HCT116 (cell line): ENCODE results near the gene ARHGEF38. TPM values are rescaled to one million over a fixed set of nuclear protein-coding genes. Genes with fewer than 3 reads are reported as not detected.

Experiments used
- ATAC-seq: fragments of 200-7000 bp; cut with Tn5 transposase; 2 replicates; pipeline ENCODE4 v1.9.1; 2020; ENCODE audit warnings: mild to moderate bottlenecking, moderate library complexity
- BruUV-seq: library from RNA; stranded (reverse); fragments of 400-500 nt; replicated peaks from 2 replicates; lab custom pipeline; 2021; lab: Mats Ljungman, UMichigan
- CTCF ChIA-PET: fragments of 300-600 bp; sonication (Branson Sonifier 250); formaldehyde crosslinking; loops from one replicate; lab custom pipeline; 2021; ENCODE audit warnings: antibody characterized with exemption; lab: Charles Lee
- POLR2A ChIA-PET: fragments of 300-600, 350-600 bp; sonication (Branson Sonifier 250); formaldehyde crosslinking; loops from one replicate; lab custom pipeline; 2021; ENCODE audit warnings: antibody characterized with exemption; lab: Charles Lee
- RAD21 ChIA-PET, 2 experiments: fragments of 300-600 bp; sonication (Branson Sonifier 250); formaldehyde crosslinking; loops; one replicate each; lab custom pipeline; 2023; ENCODE audit warnings: low total read pairs in 2 of 2; ENCODE audit not compliant: uncharacterized antibody in 2 of 2, unreplicated experiment in 2 of 2, low non-redundant PET in 1 of 2; lab: Charles Lee
- DNase-seq: peaks from one replicate; pipeline ENCODE4 v3.0.0-alpha.2; 2010; ENCODE audit warnings: low read depth, low spot score
- H2AFZ ChIP-seq: fragments of 200-600 bp; shearing (Covaris generic), sonication (generic); 2 replicates; pipeline ENCODE4 v1.6.1; 2017; ENCODE audit warnings: low read depth, mixed run types, mixed read lengths, antibody characterized with exemption, low read length; ENCODE audit not compliant: poor library complexity, severe bottlenecking
- H3K27ac ChIP-seq: 2 replicates; pipeline ENCODE4 v1.5.1; 2012; ENCODE audit warnings: low read depth, low read length
- H3K27me3 ChIP-seq: fragments of 200-600 bp; sonication (generic); 2 replicates; pipeline ENCODE4 v1.6.1; 2016; ENCODE audit warnings: mixed run types, low read length, mixed read lengths; ENCODE audit not compliant: insufficient read depth
- H3K36me3 ChIP-seq, 2 experiments: fragments of 200-500 bp in 1 of 2; fragments of 200-600 bp in 1 of 2; sonication (Bioruptor generic) in 1 of 2; sonication (generic) in 1 of 2; 2 replicates each; pipeline versions ENCODE4 v1.5.1 to v1.6.1; 2014 to 2016; ENCODE audit warnings: low read length in 2 of 2, inconsistent platforms in 1 of 2, mixed read lengths in 1 of 2, mixed run types in 1 of 2; ENCODE audit not compliant: insufficient read depth in 2 of 2, control insufficient read depth in 1 of 2
- H3K4me1 ChIP-seq, 2 experiments: fragments of 200-600 bp in 1 of 2; sonication (generic) in 1 of 2; 2 replicates each; pipeline versions ENCODE4 v1.5.1 to v1.6.1; 2012 to 2017; ENCODE audit warnings: low read length in 2 of 2, inconsistent platforms in 1 of 2, mild to moderate bottlenecking in 1 of 2, mixed read lengths in 1 of 2, mixed run types in 1 of 2, moderate library complexity in 1 of 2; ENCODE audit not compliant: insufficient read depth in 2 of 2, control insufficient read depth in 1 of 2
- H3K4me2 ChIP-seq: fragments of 200-600 bp; sonication (generic); 2 replicates; pipeline ENCODE4 v1.6.1; 2017; ENCODE audit warnings: mixed run types, low read length, mixed read lengths
- H3K4me3 ChIP-seq, 2 experiments: fragments of 200-600 bp in 1 of 2; sonication (generic) in 1 of 2; replicated peaks in 1 of 2; 2 replicates each; pipeline ENCODE4 v1.5.1; 2011 to 2016; ENCODE audit warnings: low read length in 2 of 2, control low read depth in 1 of 2, low read depth in 1 of 2, mild to moderate bottlenecking in 1 of 2, mixed read lengths in 1 of 2, mixed run types in 1 of 2
- H3K79me2 ChIP-seq: fragments of 200-600 bp; sonication (generic); 2 replicates; pipeline ENCODE4 v1.6.1; 2017; ENCODE audit warnings: mild to moderate bottlenecking, mixed run types, low read length, moderate library complexity, mixed read lengths; ENCODE audit not compliant: insufficient read depth
- H3K9ac ChIP-seq: fragments of 200-600 bp; sonication (generic); 2 replicates; pipeline ENCODE4 v1.6.1; 2016; ENCODE audit warnings: low read length, mixed read lengths
- H3K9me2 ChIP-seq: fragments of 200-600 bp; sonication (generic), shearing (Covaris generic); 2 replicates; pipeline ENCODE4 v1.6.1; 2017; ENCODE audit warnings: mixed run types, mild to moderate bottlenecking, moderate library complexity; ENCODE audit not compliant: insufficient read depth
- H3K9me3 ChIP-seq, 2 experiments: fragments of 200-500 bp in 1 of 2; fragments of 200-600 bp in 1 of 2; sonication (Bioruptor generic) in 1 of 2; sonication (generic) in 1 of 2; 2 replicates each; pipeline ENCODE4 v1.6.1; 2014 to 2017; ENCODE audit warnings: low read length in 2 of 2, mixed read lengths in 2 of 2, inconsistent platforms in 1 of 2, low read depth in 1 of 2, mild to moderate bottlenecking in 1 of 2, mixed run types in 1 of 2, moderate library complexity in 1 of 2; ENCODE audit not compliant: control insufficient read depth in 1 of 2, insufficient read depth in 1 of 2
- H4K20me1 ChIP-seq: fragments of 200-600 bp; sonication (generic), shearing (Covaris generic); 2 replicates; pipeline ENCODE4 v1.6.1; 2017; ENCODE audit warnings: mixed run types, mild to moderate bottlenecking, moderate library complexity; ENCODE audit not compliant: insufficient read depth
- ATF3 ChIP-seq: IDR thresholded peaks from 2 replicates; pipeline ENCODE4 v1.6.1; 2012
- CBX3 ChIP-seq: IDR thresholded peaks from 2 replicates; pipeline ENCODE4 v1.6.1; 2012; ENCODE audit warnings: low read depth
- CEBPB ChIP-seq: IDR thresholded peaks from 2 replicates; pipeline ENCODE4 v1.6.1; 2012; ENCODE audit warnings: low read depth
- EZH2 ChIP-seq: fragments of 200-600 bp; sonication (generic); IDR thresholded peaks from 2 replicates; pipeline ENCODE4 v1.6.1; 2017; ENCODE audit warnings: antibody characterized with exemption, mixed run types
- EZH2phosphoT487 ChIP-seq: fragments of 200-600 bp; IDR thresholded peaks from 2 replicates; pipeline ENCODE4 v1.6.1; 2018; ENCODE audit warnings: antibody characterized with exemption, borderline replicate concordance
- MAX ChIP-seq: IDR thresholded peaks from 2 replicates; pipeline ENCODE4 v1.6.1; 2012
- POLR2A ChIP-seq: IDR thresholded peaks from 2 replicates; pipeline ENCODE4 v1.7.0; 2011; ENCODE audit warnings: borderline replicate concordance; ENCODE audit not compliant: insufficient read depth, insufficient read length; ENCODE audit errors: extremely low read depth
- POLR2AphosphoS5 ChIP-seq: IDR thresholded peaks from 2 replicates; pipeline ENCODE4 v1.6.1; 2011; ENCODE audit warnings: mild to moderate bottlenecking, low read depth, low read length, moderate library complexity
- SIN3A ChIP-seq: IDR thresholded peaks from 2 replicates; pipeline ENCODE4 v1.6.1; 2012; ENCODE audit warnings: low read depth
- SP1 ChIP-seq: IDR thresholded peaks from 2 replicates; pipeline ENCODE4 v1.6.1; 2012; ENCODE audit warnings: low read depth
- SRF ChIP-seq: IDR thresholded peaks from 2 replicates; pipeline ENCODE4 v1.6.1; 2012; ENCODE audit warnings: low read depth
- TCF7L2 ChIP-seq: IDR thresholded peaks from 2 replicates; pipeline ENCODE4 v1.7.0; 2011; ENCODE audit warnings: borderline replicate concordance, inconsistent platforms; ENCODE audit not compliant: insufficient read depth, insufficient read length; ENCODE audit errors: extremely low read depth
- ZFX ChIP-seq: fragments of 450-650 bp; IDR thresholded peaks from 2 replicates; pipeline ENCODE4 v1.6.1; 2017
- ZNF274 ChIP-seq: fragments of 200-500 bp; sonication (Bioruptor generic); IDR thresholded peaks from 2 replicates; pipeline ENCODE4 v1.6.1; 2014; ENCODE audit warnings: mild to moderate bottlenecking, low read depth, low read length, inconsistent platforms
- intact Hi-C: fragments of 100-400 bp; cut with micrococcal nuclease; formaldehyde crosslinking; loops from 2 replicates; pipeline ENCODE4 v1.10.0; 2022
- total RNA-seq: library from RNA; stranded (reverse); gene quantifications from one replicate; pipeline ENCODE4 v1.2.1, GENCODE V29; 2021; ENCODE audit not compliant: unreplicated experiment

ARHGEF38 gene
- total RNA-seq, 1 experiment from 2014 or later, result not detected

- Histone ChIP-seq H3K79me2 (no peaks in the 10 kb centered on the region), H4K20me1 (no peaks in the 10 kb centered on the region), H3K36me3 (no peaks in the 10 kb centered on the region), H2AFZ (no peak overlapping the region), H3K9me3 (no peaks in the 10 kb centered on the region), H3K9me2 (no peaks in the 10 kb centered on the region), H3K27ac (no peak overlapping the region), H3K9ac (no peak overlapping the region), H3K4me1 (no peaks in the 10 kb centered on the region), H3K4me2 (no peak overlapping the region), H3K4me3 (no peak overlapping the region), H3K27me3 (no peaks in the 10 kb centered on the region)
- DNase-seq, result no peak
- ATAC-seq, result no peak
- intact Hi-C loops, result no loop called here
- ChIA-PET CTCF (no interaction called here), RAD21 (no interaction called here), POLR2A (no interaction called here)
- BruUV-seq, result no TSS peak
- TF ChIP-seq SP1, result no peak
- TF ChIP-seq EZH2phosphoT487, result no peak
- TF ChIP-seq ATF3, result no peak
- no peak for TF ChIP-seq SRF
- no peak for TF ChIP-seq EZH2
- TF ChIP-seq MAX, result no peak
Measured at GRCh38 chr4:105603158-105603557, 50.7 kb downstream of the ARHGEF38 start.

GRCh38 chr4:105605493-105605892, 53.1 kb downstream of the ARHGEF38 start:
- no peak for DNase-seq
- Histone ChIP-seq H3K27ac (no peak overlapping the region), H4K20me1 (no peaks in the 10 kb centered on the region), H3K4me1 (no peaks in the 10 kb centered on the region), H3K9me3 (no peaks in the 10 kb centered on the region), H3K4me2 (no peak overlapping the region), H3K9ac (no peak overlapping the region), H3K36me3 (no peaks in the 10 kb centered on the region), H2AFZ (no peak overlapping the region), H3K79me2 (no peaks in the 10 kb centered on the region), H3K27me3 (no peaks in the 10 kb centered on the region), H3K4me3 (no peak overlapping the region), H3K9me2 (no peaks in the 10 kb centered on the region)
- intact Hi-C loops, result no loop called here
- ChIA-PET RAD21 (no interaction called here), CTCF (no interaction called here), POLR2A (no interaction called here)
- ATAC-seq, result no peak
- no TSS peak for BruUV-seq
- TF ChIP-seq CEBPB, result no peak
- no peak for TF ChIP-seq POLR2AphosphoS5
- TF ChIP-seq ZNF274, result no peak
- no peak for TF ChIP-seq POLR2A
- no peak for TF ChIP-seq MAX
- no peak for TF ChIP-seq CBX3
- no peak for TF ChIP-seq ZFX
- TF ChIP-seq SIN3A, result no peak
- TF ChIP-seq TCF7L2, result no peak
- TF ChIP-seq SP1, result no peak
